HG03060 (cell line): ENCODE results near the gene GRK2.

Experiments used
- ATAC-seq: cut with Tn5 transposase; IDR thresholded peaks from one replicate; pipeline ENCODE4 v1.9.1; 2021; ENCODE audit warnings: low read depth, moderate number of reproducible peaks; ENCODE audit not compliant: unreplicated experiment

The GRK2 gene

GRCh38 chr11:67280788-67281551, 14.7 kb downstream of the GRK2 start:
- ATAC-seq, result no peak

GRCh38 chr11:67281552-67282150, 15.4 kb downstream of the GRK2 start:
- ATAC-seq, result no peak

DNA sequence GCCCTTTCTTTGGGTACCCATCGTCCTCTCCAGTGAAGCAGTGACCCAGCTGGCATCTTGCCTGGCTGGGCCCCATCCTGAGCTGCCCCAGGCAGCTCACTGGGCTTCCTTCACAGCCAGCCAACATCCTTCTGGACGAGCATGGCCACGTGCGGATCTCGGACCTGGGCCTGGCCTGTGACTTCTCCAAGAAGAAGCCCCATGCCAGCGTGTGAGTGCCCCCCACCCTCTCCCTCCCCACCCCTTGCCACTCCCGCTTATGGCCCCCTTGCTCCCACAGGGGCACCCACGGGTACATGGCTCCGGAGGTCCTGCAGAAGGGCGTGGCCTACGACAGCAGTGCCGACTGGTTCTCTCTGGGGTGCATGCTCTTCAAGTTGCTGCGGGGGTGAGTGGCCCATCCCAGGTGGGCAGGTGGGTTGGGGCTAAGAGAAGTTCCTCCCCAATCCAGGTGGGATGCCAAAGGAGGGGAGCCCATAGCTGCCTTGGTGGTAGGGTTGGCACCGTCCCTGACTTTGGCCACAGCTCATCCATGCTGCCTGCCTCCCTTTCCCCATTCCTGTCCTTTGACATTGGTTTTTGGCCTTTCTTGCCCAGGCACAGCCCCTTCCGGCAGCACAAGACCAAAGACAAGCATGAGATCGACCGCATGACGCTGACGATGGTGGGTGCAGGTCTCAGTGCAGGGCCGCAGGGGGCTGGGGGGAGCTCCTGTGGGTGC, 16.0 kb downstream of the GRK2 start:
- no peak for ATAC-seq

- ATAC-seq, result no peak
Measured at GRCh38 chr11:67282876-67283371, 16.7 kb downstream of the GRK2 start.

GRCh38 chr11:67283481-67283963, 17.2 kb downstream of the GRK2 start:
- ATAC-seq, result no peak

DNA sequence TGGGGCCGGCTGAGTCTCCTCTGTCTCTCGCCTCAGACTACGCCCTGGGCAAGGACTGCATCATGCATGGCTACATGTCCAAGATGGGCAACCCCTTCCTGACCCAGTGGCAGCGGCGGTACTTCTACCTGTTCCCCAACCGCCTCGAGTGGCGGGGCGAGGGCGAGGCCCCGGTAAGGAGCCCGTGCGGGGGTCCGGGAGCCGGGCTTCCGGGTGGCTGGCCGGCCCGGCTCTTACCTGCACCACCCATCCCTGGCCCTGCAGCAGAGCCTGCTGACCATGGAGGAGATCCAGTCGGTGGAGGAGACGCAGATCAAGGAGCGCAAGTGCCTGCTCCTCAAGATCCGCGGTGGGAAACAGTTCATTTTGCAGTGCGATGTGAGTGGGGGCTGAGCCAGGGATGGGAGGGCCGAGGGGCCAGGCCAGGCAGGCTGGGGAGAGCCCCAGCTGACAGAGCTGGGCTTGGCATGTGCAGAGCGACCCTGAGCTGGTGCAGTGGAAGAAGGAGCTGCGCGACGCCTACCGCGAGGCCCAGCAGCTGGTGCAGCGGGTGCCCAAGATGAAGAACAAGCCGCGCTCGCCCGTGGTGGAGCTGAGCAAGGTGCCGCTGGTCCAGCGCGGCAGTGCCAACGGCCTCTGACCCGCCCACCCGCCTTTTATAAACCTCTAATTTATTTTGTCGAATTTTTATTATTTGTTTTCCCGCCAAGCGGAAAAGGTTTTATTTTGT, 18.7 kb downstream of the GRK2 start:
- no peak for ATAC-seq

DNA sequence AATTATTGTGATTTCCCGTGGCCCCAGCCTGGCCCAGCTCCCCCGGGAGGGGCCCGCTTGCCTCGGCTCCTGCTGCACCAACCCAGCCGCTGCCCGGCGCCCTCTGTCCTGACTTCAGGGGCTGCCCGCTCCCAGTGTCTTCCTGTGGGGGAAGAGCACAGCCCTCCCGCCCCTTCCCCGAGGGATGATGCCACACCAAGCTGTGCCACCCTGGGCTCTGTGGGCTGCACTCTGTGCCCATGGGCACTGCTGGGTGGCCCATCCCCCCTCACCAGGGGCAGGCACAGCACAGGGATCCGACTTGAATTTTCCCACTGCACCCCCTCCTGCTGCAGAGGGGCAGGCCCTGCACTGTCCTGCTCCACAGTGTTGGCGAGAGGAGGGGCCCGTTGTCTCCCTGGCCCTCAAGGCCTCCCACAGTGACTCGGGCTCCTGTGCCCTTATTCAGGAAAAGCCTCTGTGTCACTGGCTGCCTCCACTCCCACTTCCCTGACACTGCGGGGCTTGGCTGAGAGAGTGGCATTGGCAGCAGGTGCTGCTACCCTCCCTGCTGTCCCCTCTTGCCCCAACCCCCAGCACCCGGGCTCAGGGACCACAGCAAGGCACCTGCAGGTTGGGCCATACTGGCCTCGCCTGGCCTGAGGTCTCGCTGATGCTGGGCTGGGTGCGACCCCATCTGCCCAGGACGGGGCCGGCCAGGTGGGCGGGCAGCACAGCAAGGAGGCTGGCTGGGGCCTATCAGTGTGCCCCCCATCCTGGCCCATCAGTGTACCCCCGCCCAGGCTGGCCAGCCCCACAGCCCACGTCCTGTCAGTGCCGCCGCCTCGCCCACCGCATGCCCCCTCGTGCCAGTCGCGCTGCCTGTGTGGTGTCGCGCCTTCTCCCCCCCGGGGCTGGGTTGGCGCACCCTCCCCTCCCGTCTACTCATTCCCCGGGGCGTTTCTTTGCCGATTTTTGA, 19.5 kb downstream of the GRK2 start:
- ATAC-seq, result no peak

DNA sequence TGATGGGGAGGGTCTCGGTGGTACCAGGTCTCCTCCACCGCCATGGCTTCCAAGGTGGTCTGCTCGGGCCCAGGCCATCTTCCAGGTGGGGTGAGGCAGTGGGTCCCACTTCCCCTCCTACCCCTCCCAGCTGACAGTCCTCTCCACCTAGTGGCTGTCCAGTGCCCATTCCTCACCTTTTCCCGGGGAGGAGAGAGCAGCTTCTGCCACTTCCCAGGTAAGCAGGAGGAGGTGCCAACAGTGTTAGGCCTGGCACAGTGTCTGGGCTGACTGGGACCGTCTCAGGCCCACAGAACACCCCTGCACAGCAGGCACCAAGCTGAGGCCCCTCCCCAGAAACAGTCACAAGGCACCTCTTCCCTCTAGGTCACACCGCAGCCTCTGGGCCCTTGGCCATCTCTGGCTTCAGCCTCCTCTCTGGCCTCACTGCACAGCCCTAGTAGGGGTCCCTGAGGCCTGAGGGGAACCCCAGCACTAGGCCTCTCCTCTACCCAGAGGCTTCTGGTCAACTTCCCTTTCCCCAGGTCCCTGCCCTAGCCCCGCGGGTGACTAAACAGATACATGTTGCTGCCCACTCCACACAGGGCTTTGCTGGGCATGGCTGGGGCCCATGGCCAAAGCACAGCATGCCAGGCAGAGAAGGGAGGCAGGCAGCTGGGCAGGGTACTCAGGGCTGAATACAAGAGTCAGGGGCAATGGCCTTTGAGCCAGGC, 20.5 kb downstream of the GRK2 start:
- no peak for ATAC-seq

DNA sequence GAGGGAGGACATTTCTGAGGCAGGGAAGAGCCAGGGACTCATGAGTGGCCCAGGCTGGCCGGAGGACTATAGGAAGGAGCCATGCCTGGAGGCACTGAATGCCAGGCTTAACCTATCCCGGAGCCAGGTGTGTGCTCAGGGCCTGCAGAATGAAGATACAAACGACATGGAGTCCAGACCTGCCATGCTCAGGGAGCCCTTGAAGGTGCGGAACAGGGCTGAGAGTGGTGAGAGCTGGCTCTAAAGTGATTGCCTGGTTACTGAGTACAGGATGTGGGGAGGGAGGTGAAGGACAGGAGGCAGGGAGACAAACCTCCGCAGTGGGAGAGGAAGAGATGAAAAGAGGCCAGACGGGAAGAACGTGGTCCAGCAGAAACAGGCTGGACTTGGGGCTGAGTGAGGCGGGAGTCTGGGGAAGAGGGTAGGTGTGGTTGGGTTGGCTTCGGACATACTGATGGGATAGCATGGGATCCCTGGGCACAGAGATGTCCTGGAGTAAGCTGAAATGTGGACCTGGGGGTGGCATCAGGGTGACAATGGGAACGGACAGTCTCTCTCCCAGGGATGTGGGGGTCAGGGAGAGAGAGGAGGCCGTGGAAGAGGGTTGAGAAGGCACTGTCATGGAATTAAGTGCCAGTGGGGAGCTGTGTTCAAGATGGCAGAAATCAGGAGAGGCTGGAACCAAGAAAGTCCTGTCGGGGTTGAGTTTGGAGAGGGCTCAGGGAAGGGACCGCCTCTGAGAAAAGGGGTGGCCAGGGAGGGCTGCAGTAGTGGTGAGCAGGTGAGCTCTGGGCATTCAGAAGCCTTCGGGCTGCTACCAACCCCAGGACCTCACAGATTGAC, 21.3 kb downstream of the GRK2 start:
- ATAC-seq, result no peak

DNA sequence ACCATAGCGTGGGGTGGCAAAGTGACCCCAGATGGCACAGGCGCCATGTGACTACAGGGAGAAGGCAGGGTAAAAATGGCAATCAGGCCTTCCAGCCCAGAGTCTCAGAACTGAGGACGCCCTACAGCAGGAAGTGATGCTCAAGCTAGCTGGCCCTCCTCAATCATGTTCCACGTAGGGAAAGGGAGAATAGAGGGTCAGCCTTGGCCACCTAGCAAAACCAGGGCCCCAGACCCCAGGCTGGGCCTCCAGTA, 21.9 kb downstream of the GRK2 start:
- ATAC-seq, result no peak

GRCh38 chr11:67288452-67289225, 22.4 kb downstream of the GRK2 start:
- ATAC-seq, result peak; percentile 36

DNA sequence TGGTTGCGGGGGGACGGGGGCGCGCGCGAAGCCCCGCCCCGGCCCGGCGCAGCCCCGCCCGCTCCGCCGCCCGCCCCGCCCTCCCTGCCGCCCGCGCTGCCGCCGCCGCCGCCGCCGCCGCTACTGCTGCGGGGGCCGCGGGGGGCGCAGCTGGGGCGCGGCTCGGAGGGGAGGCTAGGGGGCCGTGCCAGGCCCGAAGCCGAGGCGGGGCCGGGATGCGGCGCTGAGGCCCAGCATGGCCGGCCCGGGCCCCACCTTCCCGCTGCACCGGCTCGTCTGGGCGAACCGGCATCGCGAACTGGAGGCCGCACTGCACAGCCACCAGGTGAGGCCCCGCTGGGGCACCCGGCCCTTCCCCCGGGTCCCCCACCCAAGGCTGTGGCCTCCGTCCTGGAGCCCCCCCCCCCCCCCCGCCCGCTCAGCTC, 23.0 kb downstream of the GRK2 start, which contains the start of gene ANKRD13D:
Gene ANKRD13D, plus strand, starts transcription at position 78 of the 425 bp plus-strand sequence. Its CDS starts 158 bp downstream, at position 236.
- ATAC-seq, result peak; percentile 18

DNA sequence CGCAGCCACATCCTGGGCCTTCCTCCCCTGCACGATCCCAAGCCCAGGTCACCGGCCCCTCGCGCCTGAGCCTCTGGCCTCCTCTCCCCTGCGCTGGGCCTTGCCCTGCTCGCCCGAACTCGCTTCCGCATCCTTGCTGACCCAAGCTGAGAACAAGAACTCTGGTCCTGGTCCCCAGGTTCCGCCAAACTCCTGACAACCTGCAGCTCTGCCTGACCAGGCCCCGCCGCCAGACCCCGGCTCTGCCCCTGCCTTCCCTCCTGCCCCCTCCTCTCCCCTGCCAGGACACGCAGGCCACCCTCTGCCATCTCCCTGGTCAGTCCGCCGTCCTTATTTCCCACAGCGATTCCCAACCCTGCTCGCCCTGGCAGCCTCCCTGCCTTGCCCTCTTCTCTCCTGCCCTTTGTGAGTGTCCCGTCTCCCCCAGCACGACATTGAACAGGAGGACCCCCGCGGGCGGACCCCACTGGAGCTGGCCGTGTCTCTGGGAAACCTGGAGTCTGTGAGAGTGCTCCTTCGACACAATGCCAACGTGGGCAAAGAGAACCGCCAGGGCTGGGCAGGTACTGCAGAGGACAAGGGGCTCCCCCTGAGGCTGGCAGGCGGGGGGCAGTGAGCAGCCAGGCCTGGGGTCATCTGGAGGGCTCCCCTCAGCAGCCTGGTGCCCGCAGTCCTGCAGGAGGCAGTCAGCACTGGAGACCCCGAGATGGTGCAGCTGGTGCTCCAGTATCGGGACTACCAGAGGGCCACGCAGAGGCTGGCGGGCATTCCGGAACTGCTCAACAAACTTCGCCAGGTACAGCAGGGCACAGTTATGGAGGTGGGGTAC, 23.6 kb downstream of the GRK2 start:
- ATAC-seq, result no peak

DNA sequence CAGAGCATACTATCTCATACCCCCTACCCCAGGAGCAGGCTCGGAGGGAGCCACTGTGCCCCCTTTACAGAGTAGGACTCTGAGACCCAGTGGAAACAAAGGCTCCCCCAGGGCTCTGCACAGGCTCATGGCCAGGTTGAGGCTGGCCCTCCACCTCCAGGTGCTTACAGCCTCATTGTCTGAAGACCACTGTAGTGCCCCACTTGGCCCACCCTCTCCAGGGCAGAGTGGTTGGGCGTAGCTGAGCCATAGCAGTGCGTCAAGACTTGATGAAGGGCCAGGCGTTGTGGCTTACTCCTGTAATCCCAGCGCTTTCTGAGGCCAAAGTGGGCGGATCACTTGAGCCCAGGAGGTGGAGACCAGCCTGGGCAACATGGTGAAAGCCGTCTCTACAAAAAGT, 24.5 kb downstream of the GRK2 start:
- ATAC-seq, result no peak

DNA sequence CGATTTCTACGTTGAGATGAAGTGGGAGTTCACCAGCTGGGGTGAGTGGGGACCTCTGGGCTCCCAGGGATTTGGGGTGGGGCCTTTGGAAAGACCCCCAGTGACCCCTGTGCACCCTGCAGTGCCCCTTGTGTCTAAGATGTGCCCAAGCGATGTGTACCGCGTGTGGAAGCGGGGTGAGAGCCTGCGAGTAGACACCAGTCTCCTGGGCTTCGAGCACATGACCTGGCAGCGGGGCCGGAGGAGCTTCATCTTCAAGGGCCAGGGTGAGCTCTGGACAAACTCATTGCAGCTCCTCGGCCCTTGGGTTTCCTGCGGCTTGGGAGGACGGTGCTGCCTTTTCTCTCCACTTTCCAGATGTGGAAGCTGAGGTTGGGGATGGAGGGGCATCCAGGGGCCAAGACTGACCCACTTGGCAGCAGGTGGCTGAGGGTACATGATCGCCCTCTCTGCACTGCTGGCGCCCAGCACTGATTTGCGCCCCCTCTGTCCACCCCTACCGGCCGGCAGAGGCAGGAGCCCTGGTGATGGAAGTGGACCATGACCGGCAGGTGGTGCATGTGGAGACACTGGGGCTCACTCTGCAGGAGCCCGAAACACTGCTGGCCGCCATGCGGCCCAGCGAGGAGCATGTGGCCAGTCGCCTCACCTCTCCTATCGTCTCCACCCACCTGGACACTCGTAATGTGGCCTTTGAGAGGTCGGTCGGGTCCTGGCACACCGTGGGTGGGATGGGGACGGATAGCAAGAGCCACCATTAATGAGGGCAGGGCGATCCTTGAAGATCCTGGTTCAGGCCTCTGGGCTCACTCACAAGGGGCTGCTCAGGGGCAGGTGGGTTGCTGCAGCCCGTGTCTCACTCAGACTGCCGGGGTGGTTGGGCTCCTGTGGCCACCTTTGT, 25.5 kb downstream of the GRK2 start:
- no peak for ATAC-seq

DNA sequence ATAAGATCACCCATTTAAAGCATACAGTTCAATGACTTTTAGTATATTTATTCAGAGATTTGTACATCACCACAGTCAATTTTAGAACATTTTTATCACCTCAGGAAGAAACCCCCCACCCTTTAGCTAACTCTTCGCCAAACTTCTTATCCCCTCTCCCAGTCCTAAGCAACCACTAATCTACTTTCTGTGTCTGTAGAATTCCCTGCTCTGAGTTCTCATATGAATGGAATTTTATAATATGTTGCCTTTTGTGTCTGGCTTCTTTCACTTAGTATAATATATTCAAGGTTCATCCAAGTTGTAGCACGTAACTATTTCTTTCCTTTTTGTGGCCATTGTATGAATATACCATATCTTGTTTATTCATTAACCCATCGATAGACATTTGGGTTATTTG, 26.4 kb downstream of the GRK2 start:
- no peak for ATAC-seq
